Lung (tissue), 12 donors: ENCODE data around the gene NAIF1. TPM values are rescaled to one million over a fixed set of nuclear protein-coding genes. Genes with fewer than 3 reads are reported as not detected.
A peak's percentile ranks its signal among the peaks of the same experiment; 100 is the strongest.

Experiments used
- ATAC-seq: fragments of 200-7000 bp; cut with Tn5 transposase; one replicate; pipeline ENCODE4 v1.9.1; 2020; ENCODE audit warnings: moderate number of reproducible peaks; ENCODE audit not compliant: insufficient read depth, low FRiP score
- DNase-seq, 3 donors: peaks; one replicate each; pipeline ENCODE4 v3.0.0-alpha.2; 2013 to 2017
- H3K27ac ChIP-seq, 2 donors: one replicate each; pipeline ENCODE4 v1.5.1; 2013; ENCODE audit warnings: mild to moderate bottlenecking in 2 of 2, moderate library complexity in 2 of 2, control low read depth in 1 of 2, inconsistent platforms in 1 of 2, low read depth in 1 of 2, low read length in 1 of 2
- H3K27me3 ChIP-seq, 3 donors: one replicate each; pipeline ENCODE4 v1.5.1; 2013; ENCODE audit warnings: low read length in 2 of 3; ENCODE audit not compliant: control insufficient read depth in 3 of 3, insufficient read depth in 3 of 3
- H3K36me3 ChIP-seq, 4 donors: one replicate each; pipeline ENCODE4 v1.5.1; 2013; ENCODE audit warnings: low read length in 4 of 4, mild to moderate bottlenecking in 1 of 4, moderate library complexity in 1 of 4; ENCODE audit not compliant: control insufficient read depth in 4 of 4, insufficient read depth in 4 of 4
- H3K4me1 ChIP-seq, 5 donors: one replicate each; pipeline ENCODE4 v1.5.1; 2013; ENCODE audit warnings: low read length in 5 of 5, mild to moderate bottlenecking in 2 of 5, moderate library complexity in 1 of 5; ENCODE audit not compliant: control insufficient read depth in 5 of 5, insufficient read depth in 5 of 5
- H3K4me3 ChIP-seq: one replicate; pipeline ENCODE4 v1.5.1; 2013; ENCODE audit warnings: mild to moderate bottlenecking, control low read depth, moderate library complexity
- H3K9ac ChIP-seq, 2 donors: one replicate each; pipeline ENCODE4 v1.5.1; 2013; ENCODE audit warnings: low read length in 2 of 2, control low read depth in 1 of 2; ENCODE audit not compliant: insufficient read depth in 1 of 2
- H3K9me3 ChIP-seq, 4 donors: one replicate each; pipeline ENCODE4 v1.5.1; 2013; ENCODE audit warnings: low read length in 3 of 4, mild to moderate bottlenecking in 1 of 4, moderate library complexity in 1 of 4; ENCODE audit not compliant: control insufficient read depth in 4 of 4, insufficient read depth in 3 of 4
- WGBS, 2 donors: extraction: QIAGEN DNeasy Blood & Tissue Kit; methylation state at CpG; one replicate each; pipeline ENCODE4 v1.1.7; 2013; 5-methylcytosine and 5-hydroxymethylcytosine counted together
- polyA plus RNA-seq, 2 donors: library from polyadenylated mRNA; stranded (reverse); fragments of 200-250 nt; gene quantifications; one replicate each; pipeline ENCODE4 v1.2.1, GENCODE V29; 2013
- total RNA-seq, 2 donors: library from RNA; depleted of rRNA in 1 of 2; stranded (reverse); fragments of >200 nt in 1 of 2; gene quantifications; one replicate each; pipeline ENCODE4 v1.2.1, GENCODE V29; 2014 to 2021
- TF ChIP-seq, protein P1 (sequence below): IDR thresholded peaks from 2 replicates; pipeline ENCODE4 v1.5.1; 2012; ENCODE audit warnings: mild to moderate bottlenecking; ENCODE audit errors: control extremely low read depth, extremely low read depth
- donor health status: control.
- donor health status: control.
- donor health status: Bipolar disorder and iron deficiency.
- donor health status: healthy.
- donor health status: DM: yes; HTN: yes; CAD: no.

The NAIF1 gene
- total and polyA plus RNA-seq, 4 donors = 7.2 to 9.4 (median 8.8) TPM

DNA sequence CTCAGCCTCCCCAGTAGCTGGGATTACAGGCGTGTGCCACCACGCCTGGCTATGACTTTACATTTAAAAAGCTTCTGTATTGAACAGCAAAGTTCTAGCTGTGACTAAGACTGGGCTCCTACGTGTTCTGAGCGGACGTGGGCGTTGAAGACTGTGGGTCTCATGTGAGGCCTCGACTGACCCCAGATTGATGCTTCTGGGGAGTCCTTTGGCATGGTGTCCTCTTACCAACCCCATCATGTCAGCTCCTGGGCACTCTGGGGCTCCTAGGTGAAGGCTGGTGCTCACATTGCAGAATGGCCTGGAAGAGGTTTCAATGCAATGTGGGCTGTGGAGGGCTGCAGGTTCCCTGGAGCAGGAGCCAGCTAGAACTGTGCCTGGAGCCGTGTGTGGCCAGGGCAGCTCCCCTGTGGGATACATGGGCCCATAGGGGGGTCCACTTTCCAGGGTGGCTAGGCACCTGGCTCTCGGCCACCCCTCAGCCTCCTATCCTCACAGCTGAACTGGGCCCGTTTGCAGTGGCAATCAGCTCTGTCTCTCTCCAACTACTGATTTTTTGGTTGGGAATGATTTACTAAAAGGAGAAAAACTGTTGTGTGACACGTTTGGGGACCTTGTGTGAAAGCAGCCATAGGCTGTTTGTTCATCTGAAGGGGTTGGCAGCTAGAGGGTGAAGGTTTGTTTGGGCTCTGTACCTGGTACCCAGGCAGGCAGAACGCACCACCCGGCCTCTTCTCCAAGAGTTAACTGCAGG, 30.6 kb upstream of the NAIF1 start:
- peak overlapping the region in 1 of 2 donors; percentile 82 for H3K9ac ChIP-seq
- TF ChIP-seq, protein P1, sequence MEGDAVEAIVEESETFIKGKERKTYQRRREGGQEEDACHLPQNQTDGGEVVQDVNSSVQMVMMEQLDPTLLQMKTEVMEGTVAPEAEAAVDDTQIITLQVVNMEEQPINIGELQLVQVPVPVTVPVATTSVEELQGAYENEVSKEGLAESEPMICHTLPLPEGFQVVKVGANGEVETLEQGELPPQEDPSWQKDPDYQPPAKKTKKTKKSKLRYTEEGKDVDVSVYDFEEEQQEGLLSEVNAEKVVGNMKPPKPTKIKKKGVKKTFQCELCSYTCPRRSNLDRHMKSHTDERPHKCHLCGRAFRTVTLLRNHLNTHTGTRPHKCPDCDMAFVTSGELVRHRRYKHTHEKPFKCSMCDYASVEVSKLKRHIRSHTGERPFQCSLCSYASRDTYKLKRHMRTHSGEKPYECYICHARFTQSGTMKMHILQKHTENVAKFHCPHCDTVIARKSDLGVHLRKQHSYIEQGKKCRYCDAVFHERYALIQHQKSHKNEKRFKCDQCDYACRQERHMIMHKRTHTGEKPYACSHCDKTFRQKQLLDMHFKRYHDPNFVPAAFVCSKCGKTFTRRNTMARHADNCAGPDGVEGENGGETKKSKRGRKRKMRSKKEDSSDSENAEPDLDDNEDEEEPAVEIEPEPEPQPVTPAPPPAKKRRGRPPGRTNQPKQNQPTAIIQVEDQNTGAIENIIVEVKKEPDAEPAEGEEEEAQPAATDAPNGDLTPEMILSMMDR = no peak
- 64 to 65% methylated on average over 13 of the region's 13 CpGs for WGBS, 2 donors
- no peak for ATAC-seq
- no peak for DNase-seq
- H3K36me3 ChIP-seq = peaks cover 5 to 21% (median 11%) of the 10 kb centered on the region in 4 donors
- peak overlapping the region; percentile 95 to 98 for H3K27ac ChIP-seq
- H3K9me3 ChIP-seq = no peaks in the 10 kb centered on the region
- peaks cover 26 to 58% (median 29%) of the 10 kb centered on the region in 5 donors for H3K4me1 ChIP-seq
- H3K27me3 ChIP-seq = no peaks in the 10 kb centered on the region
- H3K4me3 ChIP-seq = no peak overlapping the region

DNA sequence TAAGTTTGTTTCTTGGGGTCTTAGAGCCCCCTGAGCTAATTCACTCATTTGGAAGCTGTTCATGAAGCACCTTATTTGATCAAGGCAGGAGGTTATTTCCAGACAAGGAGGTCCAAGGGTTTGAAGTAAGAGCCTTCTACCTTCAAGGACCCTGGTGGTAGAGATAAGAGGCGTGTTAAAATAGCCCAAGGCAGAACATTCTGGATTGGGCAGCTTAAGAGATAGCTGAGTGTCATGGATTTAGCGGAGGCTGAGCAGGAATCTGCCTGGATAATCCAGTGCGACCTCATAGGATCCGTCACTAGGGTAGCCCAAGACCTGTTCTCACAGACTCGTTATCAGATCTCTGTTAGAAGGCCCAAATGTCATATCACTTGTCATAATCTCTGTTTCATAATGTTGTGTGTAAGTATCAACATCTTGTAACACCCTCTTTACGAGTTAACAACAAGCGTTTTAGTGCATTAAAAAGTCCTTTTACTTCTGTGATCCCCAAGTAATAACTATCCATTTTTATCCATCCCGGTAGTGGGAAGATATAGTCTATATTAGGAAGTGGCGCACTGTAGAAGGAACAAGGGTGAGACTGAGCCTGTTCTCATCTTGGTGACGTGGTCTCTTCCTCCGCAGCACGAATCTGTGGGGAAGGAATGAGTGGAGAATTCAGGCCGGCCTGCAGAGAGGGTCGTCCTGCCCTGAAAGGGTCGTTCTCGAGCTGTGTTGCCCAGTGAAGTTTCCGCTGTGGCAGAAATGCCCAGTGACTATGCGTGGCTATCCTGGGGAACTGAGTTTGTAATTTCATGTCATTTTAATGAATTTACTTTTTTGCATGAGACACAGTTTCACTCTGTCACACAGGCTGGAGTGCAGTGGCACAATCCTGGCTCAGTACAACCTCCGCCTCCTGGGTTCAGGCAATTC, 29.8 kb upstream of the NAIF1 start:
- DNase-seq = no peak
- peak overlapping the region in 1 of 2 donors; percentile 26 for H3K9ac ChIP-seq
- no peak overlapping the region for H3K4me3 ChIP-seq
- 80 to 91% methylated on average over 19 of the region's 19 CpGs for WGBS, 2 donors
- ATAC-seq = no peak
- no peaks in the 10 kb centered on the region for H3K27me3 ChIP-seq
- TF ChIP-seq, protein P1 = no peak
- H3K9me3 ChIP-seq = no peaks in the 10 kb centered on the region
- peaks cover 0 to 12% (median 4%) of the 10 kb centered on the region in 4 donors for H3K36me3 ChIP-seq
- H3K4me1 ChIP-seq = peaks cover 26 to 65% (median 29%) of the 10 kb centered on the region in 5 donors
- peak overlapping the region; percentile 95 to 98 for H3K27ac ChIP-seq

DNA sequence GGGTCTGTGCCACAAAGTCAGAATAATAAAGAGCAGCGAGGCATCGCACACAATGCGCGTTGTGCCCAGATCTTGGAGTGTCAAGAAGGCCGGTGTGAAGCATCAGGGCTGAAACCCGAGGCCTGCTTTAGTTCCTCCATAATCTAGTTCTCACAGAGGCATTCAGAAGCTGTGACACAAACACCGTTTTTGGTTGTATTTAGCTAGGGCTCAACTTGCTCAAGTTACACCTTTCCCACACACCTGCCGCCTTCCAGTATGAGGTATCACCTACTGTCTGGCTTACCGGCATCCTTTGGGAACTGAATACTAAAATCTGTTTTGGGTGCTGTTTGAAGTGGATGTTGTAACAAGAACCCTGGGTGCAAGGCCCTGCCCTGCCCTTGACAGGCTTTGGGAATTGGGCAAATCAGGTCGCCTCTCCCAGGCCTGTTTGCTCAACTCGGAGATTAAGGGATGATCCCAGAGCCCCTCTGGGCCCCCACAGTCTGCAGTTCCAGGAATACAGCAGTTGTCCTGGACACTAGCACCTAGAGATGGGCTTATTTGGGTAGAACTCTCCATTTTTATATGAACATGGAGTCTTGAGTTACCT, 27.9 kb upstream of the NAIF1 start:
- H3K36me3 ChIP-seq = no peaks in the 10 kb centered on the region
- H3K4me1 ChIP-seq = peaks cover 18 to 67% (median 26%) of the 10 kb centered on the region in 5 donors
- TF ChIP-seq, protein P1 = no peak
- H3K9me3 ChIP-seq = no peaks in the 10 kb centered on the region
- ATAC-seq (no peak), DNase-seq (no peak)
- peak overlapping the region; percentile 90 to 95 for H3K27ac ChIP-seq
- 80 to 88% methylated on average over 11 of the region's 11 CpGs for WGBS, 2 donors
- peak overlapping the region; percentile 71 to 95 for H3K9ac ChIP-seq
- no peak overlapping the region for H3K4me3 ChIP-seq
- H3K27me3 ChIP-seq = no peaks in the 10 kb centered on the region
